ENCODE results near the gene NKIRAS1. TPM values are rescaled to one million over a fixed set of nuclear protein-coding genes. Genes with fewer than 3 reads are reported as not detected.

The NKIRAS1 gene
- total RNA-seq, 1 donor from 2014 or later = 8.4 TPM

- ATAC-seq (no peak), DNase-seq (no peak)
- no peaks in the 10 kb centered on the region for H3K4me1 ChIP-seq
- no peaks in the 10 kb centered on the region for H3K27me3 ChIP-seq
- no peaks in the 10 kb centered on the region for H3K36me3 ChIP-seq
- TF ChIP-seq CTCF (IDR thresholded peaks at IDR 0.05) = no peak
- H3K4me3 ChIP-seq = no peak overlapping the region
- no peak overlapping the region for H3K27ac ChIP-seq
- intact Hi-C loops (cut with DNase I) = no loop called here
- no peaks in the 10 kb centered on the region for H3K9me3 ChIP-seq
Measured at GRCh38 chr3:23938688-23939087, 21.9 kb upstream of the NKIRAS1 start.

DNA sequence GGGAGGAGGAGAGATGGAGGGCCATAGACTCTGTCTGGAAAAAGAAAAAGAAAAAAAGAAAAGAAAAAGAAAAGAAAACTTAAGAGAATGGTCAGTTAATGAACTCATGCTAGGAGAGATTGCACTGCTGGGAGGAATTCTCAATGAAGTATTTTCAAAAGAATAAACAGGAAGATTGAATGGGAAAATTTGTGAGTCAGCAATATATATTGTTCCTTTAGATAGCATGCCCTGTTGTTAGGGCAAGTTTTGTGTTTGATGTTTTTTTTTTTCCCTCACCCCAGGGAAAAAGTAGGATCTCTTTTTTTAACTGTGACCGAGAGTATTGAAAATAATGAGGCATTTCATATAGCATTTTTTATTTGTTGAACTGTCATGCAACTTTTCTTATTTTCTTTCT is 20.5 kb upstream of the NKIRAS1 start:
- no peak for TF ChIP-seq CTCF (IDR thresholded peaks at IDR 0.05)
- H3K4me3 ChIP-seq = no peak overlapping the region
- H3K9me3 ChIP-seq = no peaks in the 10 kb centered on the region
- ATAC-seq (no peak), DNase-seq (no peak)
- no peaks in the 10 kb centered on the region for H3K4me1 ChIP-seq
- intact Hi-C loops (cut with DNase I) = no loop called here
- no peaks in the 10 kb centered on the region for H3K36me3 ChIP-seq
- no peak overlapping the region for H3K27ac ChIP-seq
- no peaks in the 10 kb centered on the region for H3K27me3 ChIP-seq

DNA sequence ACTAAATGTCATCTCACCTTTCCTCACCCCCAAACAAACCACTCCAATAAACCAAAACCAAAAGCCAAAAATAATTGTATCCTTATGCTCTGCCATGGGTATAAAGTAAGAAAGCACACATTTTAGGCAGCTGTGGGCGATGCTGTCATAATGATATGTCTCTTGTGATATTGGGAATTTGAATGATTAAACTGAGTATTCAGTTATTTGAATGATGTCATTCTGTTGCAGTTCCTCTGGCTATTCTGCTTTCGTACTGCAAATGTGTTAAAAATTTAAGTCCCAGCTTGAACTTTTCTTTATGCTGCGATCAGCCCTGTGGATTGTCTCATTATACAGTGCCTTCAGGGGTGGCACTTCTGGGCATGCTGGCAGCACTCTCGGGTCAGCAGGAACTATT is 17.5 kb upstream of the NKIRAS1 start:
- H3K4me1 ChIP-seq = no peaks in the 10 kb centered on the region
- ATAC-seq = no peak
- no peak for DNase-seq
- H3K36me3 ChIP-seq = no peaks in the 10 kb centered on the region
- H3K27me3 ChIP-seq = no peaks in the 10 kb centered on the region
- no peak for TF ChIP-seq CTCF (IDR thresholded peaks at IDR 0.05)
- H3K9me3 ChIP-seq = no peaks in the 10 kb centered on the region
- no peak overlapping the region for H3K4me3 ChIP-seq
- no peak overlapping the region for H3K27ac ChIP-seq
- intact Hi-C loops (cut with DNase I) = no loop called here

DNA sequence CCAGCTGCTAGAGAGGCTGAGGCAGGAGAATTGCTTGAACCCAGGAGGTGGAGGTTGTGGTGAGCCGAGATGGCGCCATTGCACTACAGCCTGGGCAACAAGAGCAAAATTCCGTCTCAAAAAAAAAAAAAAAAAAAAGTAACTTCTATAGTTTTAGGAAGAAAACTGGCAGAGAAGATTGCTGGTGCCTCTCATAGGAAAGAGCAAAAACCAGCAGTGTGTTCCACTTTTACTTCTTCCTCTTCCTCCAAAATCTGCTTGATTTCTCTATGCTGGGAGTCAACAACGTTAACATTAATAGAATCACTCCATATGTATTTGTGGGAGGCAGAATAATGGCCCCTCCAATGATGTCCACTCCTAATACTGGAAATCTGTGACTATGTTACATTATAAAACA is 15.8 kb upstream of the NKIRAS1 start:
- no peak for ATAC-seq
- no peak overlapping the region for H3K27ac ChIP-seq

DNA sequence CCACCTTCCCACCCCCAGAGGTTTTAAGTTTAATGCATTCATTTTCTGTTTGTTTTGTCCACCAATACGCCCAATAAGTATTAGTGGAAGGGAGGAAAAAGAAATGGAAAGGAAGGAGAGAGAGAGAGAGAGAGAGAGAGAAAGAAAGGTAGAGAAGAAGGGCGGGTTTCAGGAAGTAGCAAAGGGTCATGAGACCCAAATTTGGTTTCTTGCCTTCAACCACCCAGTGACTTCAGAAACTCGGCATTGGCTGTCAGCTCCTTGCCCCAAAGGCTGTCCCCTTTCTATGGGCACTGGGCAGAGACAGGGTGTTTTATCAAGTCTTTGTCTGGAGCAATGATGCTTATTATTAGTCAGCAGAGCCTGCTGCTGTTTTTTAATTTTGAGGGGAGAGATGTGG is 14.8 kb upstream of the NKIRAS1 start:
- TF ChIP-seq CTCF (IDR thresholded peaks at IDR 0.05) = no peak
- H3K27me3 ChIP-seq = no peaks in the 10 kb centered on the region
- DNase-seq = no peak
- no peaks in the 10 kb centered on the region for H3K4me1 ChIP-seq
- ATAC-seq = no peak
- H3K9me3 ChIP-seq = no peaks in the 10 kb centered on the region
- no peak overlapping the region for H3K27ac ChIP-seq
- no peaks in the 10 kb centered on the region for H3K36me3 ChIP-seq
- H3K4me3 ChIP-seq = no peak overlapping the region
- intact Hi-C loops (cut with DNase I) = no loop called here

More for the DNA sequence above, 15.8 kb upstream of the NKIRAS1 start:
- no peaks in the 10 kb centered on the region for H3K27me3 ChIP-seq
- no peak for TF ChIP-seq CTCF (IDR thresholded peaks at IDR 0.05)
- no peaks in the 10 kb centered on the region for H3K9me3 ChIP-seq
- no peaks in the 10 kb centered on the region for H3K36me3 ChIP-seq
- H3K4me1 ChIP-seq = no peaks in the 10 kb centered on the region
- intact Hi-C loops (cut with DNase I) = no loop called here
- no peak for DNase-seq
- H3K4me3 ChIP-seq = no peak overlapping the region

DNA sequence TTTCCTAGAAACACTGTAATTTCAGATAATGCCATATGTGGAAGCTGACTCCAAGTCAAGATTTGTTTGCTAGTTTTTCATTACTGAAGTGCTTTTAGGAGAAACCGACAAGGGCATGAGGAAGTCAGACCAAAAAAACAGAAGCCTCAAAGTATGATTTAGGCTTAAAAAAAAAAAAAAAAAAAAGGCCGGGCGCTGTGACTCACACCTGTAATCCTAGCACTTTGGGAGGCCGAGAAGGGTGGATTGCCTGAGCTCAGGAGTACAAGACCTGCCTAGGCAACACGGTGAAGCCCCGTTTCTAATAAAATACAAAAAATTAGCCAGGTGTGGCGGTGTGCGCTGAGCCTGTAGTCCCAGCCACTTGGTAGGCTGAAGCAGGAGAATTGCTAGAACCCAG is 11.7 kb upstream of the NKIRAS1 start:
- ATAC-seq (peak; percentile 64), DNase-seq (no peak)
- Histone ChIP-seq H3K36me3 (no peaks in the 10 kb centered on the region), H3K27me3 (no peaks in the 10 kb centered on the region), H3K4me1 (no peaks in the 10 kb centered on the region), H3K4me3 (no peak overlapping the region), H3K9me3 (no peaks in the 10 kb centered on the region), H3K27ac (peak overlapping the region; percentile 9)
- intact Hi-C loops (cut with DNase I) = no loop called here
- no peak for TF ChIP-seq CTCF (IDR thresholded peaks at IDR 0.05)
